CD14-positive monocyte (primary cell): ENCODE results near the gene GRHL1. TPM values are rescaled to one million over a fixed set of nuclear protein-coding genes. Genes with fewer than 3 reads are reported as not detected.

Experiments
- DNase-seq, 3 donors: peaks; one replicate each; pipeline ENCODE4 v3.0.0-alpha.2; 2011 to 2022
- H2AFZ ChIP-seq: 2 replicates; pipeline ENCODE4 v1.6.0; 2012; ENCODE audit warnings: mild to moderate bottlenecking, low read depth, low read length, inconsistent platforms; ENCODE audit not compliant: insufficient read depth, poor library complexity, severe bottlenecking
- H3K27ac ChIP-seq, 2 donors: 1 replicate in 1 of 2; 2 replicates in 1 of 2; pipeline ENCODE4 v1.5.1; 2012 to 2013; ENCODE audit warnings: low read length in 2 of 2, control low read depth in 1 of 2, inconsistent platforms in 1 of 2, low read depth in 1 of 2, mild to moderate bottlenecking in 1 of 2
- H3K27me3 ChIP-seq, 2 donors: one replicate each; pipeline versions ENCODE4 v1.6.0 to v1.6.1; 2011 to 2013; ENCODE audit warnings: low read length in 2 of 2; ENCODE audit not compliant: control insufficient read depth in 2 of 2, insufficient read depth in 2 of 2
- H3K36me3 ChIP-seq, 2 donors: replicated peaks in 1 of 2; 1 replicate in 1 of 2; 2 replicates in 1 of 2; pipeline versions ENCODE4 v1.5.1 to v1.6.1; 2012 to 2013; ENCODE audit warnings: low read length in 2 of 2, control low read depth in 1 of 2, inconsistent platforms in 1 of 2, mild to moderate bottlenecking in 1 of 2; ENCODE audit not compliant: insufficient read depth in 2 of 2, control insufficient read depth in 1 of 2
- H3K4me1 ChIP-seq, 2 donors: 1 replicate in 1 of 2; 2 replicates in 1 of 2; pipeline versions ENCODE4 v1.5.1 to v1.6.1; 2012 to 2013; ENCODE audit warnings: low read length in 2 of 2, control low read depth in 1 of 2, inconsistent platforms in 1 of 2, mild to moderate bottlenecking in 1 of 2, moderate library complexity in 1 of 2; ENCODE audit not compliant: insufficient read depth in 2 of 2, control insufficient read depth in 1 of 2
- H3K4me2 ChIP-seq: replicated peaks from 2 replicates; pipeline ENCODE3; 2012; ENCODE audit warnings: low read length, moderate library complexity, mild to moderate bottlenecking; ENCODE audit not compliant: poor library complexity, severe bottlenecking; ENCODE audit errors: extremely low read depth
- H3K4me3 ChIP-seq, 3 experiments: fragments of 200-600 bp in 1 of 3; sonication (generic) in 1 of 3; replicated peaks in 1 of 3; 1 replicate in 2 of 3; 2 replicates in 1 of 3; pipeline ENCODE4 v1.5.1; 2011 to 2013; ENCODE audit warnings: low read length in 3 of 3, mild to moderate bottlenecking in 3 of 3, control low read depth in 2 of 3, low read depth in 2 of 3, inconsistent platforms in 1 of 3, moderate library complexity in 1 of 3
- H3K79me2 ChIP-seq: 2 replicates; pipeline ENCODE4 v1.6.0; 2012; ENCODE audit warnings: mild to moderate bottlenecking, control low read depth, inconsistent platforms, low read length, moderate library complexity; ENCODE audit not compliant: insufficient read depth
- H3K9ac ChIP-seq: 2 replicates; pipeline ENCODE4 v1.6.0; 2017; ENCODE audit warnings: low read length, mild to moderate bottlenecking; ENCODE audit not compliant: insufficient read depth, poor library complexity, severe bottlenecking
- H3K9me3 ChIP-seq, 2 donors: replicated peaks in 1 of 2; 1 replicate in 1 of 2; 2 replicates in 1 of 2; pipeline versions ENCODE4 v1.5.1 to v1.6.1; 2012 to 2013; ENCODE audit warnings: low read length in 2 of 2, control low read depth in 1 of 2; ENCODE audit not compliant: control insufficient read depth in 1 of 2, insufficient read depth in 1 of 2
- H4K20me1 ChIP-seq: 2 replicates; pipeline ENCODE4 v1.6.0; 2012; ENCODE audit warnings: mild to moderate bottlenecking, low read length, control low read depth, moderate library complexity; ENCODE audit not compliant: insufficient read depth
- H3K27ac Mint-ChIP-seq, 7 donors: one replicate each; pipeline ENCODE4 v1.8.0; 2020; ENCODE audit warnings: mild to moderate bottlenecking in 7 of 7, mixed read lengths in 7 of 7, moderate library complexity in 6 of 7, inconsistent platforms in 2 of 7
- H3K27me3 Mint-ChIP-seq, 3 donors: one replicate each; pipeline ENCODE4 v1.8.0; 2021 to 2022; ENCODE audit warnings: low read depth in 3 of 3, mild to moderate bottlenecking in 3 of 3, mixed read lengths in 3 of 3, moderate library complexity in 3 of 3, inconsistent platforms in 1 of 3
- H3K36me3 Mint-ChIP-seq, 2 donors: one replicate each; pipeline ENCODE4 v1.8.0; 2020; ENCODE audit warnings: mixed read lengths in 2 of 2, inconsistent platforms in 1 of 2, mild to moderate bottlenecking in 1 of 2
- H3K4me1 Mint-ChIP-seq: one replicate; pipeline ENCODE4 v1.8.0; 2020; ENCODE audit warnings: mild to moderate bottlenecking, mixed read lengths
- H3K4me3 Mint-ChIP-seq, 2 donors: one replicate each; pipeline ENCODE4 v1.8.0; 2020; ENCODE audit warnings: mild to moderate bottlenecking in 2 of 2, mixed read lengths in 2 of 2, moderate library complexity in 1 of 2
- H3K9me3 Mint-ChIP-seq, 7 donors: one replicate each; pipeline ENCODE4 v1.8.0; 2020 to 2022; ENCODE audit warnings: mixed read lengths in 7 of 7, mild to moderate bottlenecking in 6 of 7, moderate library complexity in 6 of 7, inconsistent platforms in 2 of 7
- WGBS: methylation state at CpG from one replicate; pipeline ENCODE4 v1.1.5; 2013; ENCODE audit warnings: missing lambda C conversion rate; ENCODE audit not compliant: insufficient coverage; 5-methylcytosine and 5-hydroxymethylcytosine counted together
- intact Hi-C, 2 donors: fragments of 100-400 bp; cut with micrococcal nuclease; formaldehyde crosslinking; loops; one replicate each; pipeline versions ENCODE4 v1.15.0 to v1.15.1; 2023
- polyA plus RNA-seq, 3 donors: library from polyadenylated mRNA; depleted of rRNA in 1 of 3; unstranded in 2 of 3; stranded (reverse) in 1 of 3; fragments of 300-500 nt in 2 of 3; fragments of >200 nt in 1 of 3; fragmentation: Illumina TruSeq in 2 of 3; gene quantifications; 1 replicate in 2 of 3; 2 replicates in 1 of 3; pipeline ENCODE4 v1.2.3, GENCODE V29; 2012 to 2021
- TF ChIP-seq, protein P1 (sequence below): fragments of 200-600 bp; IDR thresholded peaks from one replicate; pipeline ENCODE4 v1.8.0; 2022; ENCODE audit warnings: antibody characterized with exemption, mild to moderate bottlenecking

GRHL1 gene
- polyA plus RNA-seq, 3 donors = 0.08 TPM; not detected in 2

DNA sequence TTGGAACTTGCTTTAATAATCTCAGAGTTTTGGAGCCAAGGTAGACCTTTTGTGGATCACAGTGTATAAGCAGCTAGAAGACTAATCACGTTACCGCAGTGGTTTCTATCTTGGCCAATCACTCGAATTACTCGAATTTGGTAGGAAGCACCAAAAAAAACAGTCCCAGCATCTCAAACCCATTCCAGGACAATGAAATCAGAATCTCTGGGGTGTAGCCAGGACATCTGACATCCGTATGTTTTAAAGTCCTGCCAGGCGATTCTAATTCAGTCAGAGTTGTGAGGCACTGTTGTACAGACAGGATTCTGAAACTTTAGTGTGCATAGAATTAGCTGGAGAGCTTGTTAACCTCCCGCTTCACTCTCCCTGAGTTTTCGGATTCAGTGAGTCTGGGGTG lies 30.8 kb downstream of the GRHL1 start:
- 97% methylated on average over 8 of the region's 8 CpGs for WGBS
- no peak overlapping the region for H3K27ac ChIP-seq
- peaks cover 7% of the 10 kb centered on the region for H3K4me1 Mint-ChIP-seq
- peaks cover 10 to 22% (median 14%) of the 10 kb centered on the region in 3 donors for H3K27me3 Mint-ChIP-seq
- H3K27me3 ChIP-seq = no peaks in the 10 kb centered on the region
- intact Hi-C loops = loop anchor here in 1 of 2 donors (10.0 kb wide), 3 partner anchors 133 to 1357 kb away; no protein-coding TSS in a partner anchor
- H3K4me3 Mint-ChIP-seq = no peak overlapping the region
- no peaks in the 10 kb centered on the region for H3K36me3 ChIP-seq
- no peaks in the 10 kb centered on the region for H4K20me1 ChIP-seq
- H3K9ac ChIP-seq = no peak overlapping the region
- H3K36me3 Mint-ChIP-seq = no peaks in the 10 kb centered on the region
- TF ChIP-seq, protein P1, sequence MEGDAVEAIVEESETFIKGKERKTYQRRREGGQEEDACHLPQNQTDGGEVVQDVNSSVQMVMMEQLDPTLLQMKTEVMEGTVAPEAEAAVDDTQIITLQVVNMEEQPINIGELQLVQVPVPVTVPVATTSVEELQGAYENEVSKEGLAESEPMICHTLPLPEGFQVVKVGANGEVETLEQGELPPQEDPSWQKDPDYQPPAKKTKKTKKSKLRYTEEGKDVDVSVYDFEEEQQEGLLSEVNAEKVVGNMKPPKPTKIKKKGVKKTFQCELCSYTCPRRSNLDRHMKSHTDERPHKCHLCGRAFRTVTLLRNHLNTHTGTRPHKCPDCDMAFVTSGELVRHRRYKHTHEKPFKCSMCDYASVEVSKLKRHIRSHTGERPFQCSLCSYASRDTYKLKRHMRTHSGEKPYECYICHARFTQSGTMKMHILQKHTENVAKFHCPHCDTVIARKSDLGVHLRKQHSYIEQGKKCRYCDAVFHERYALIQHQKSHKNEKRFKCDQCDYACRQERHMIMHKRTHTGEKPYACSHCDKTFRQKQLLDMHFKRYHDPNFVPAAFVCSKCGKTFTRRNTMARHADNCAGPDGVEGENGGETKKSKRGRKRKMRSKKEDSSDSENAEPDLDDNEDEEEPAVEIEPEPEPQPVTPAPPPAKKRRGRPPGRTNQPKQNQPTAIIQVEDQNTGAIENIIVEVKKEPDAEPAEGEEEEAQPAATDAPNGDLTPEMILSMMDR = no peak
- H3K9me3 ChIP-seq = no peaks in the 10 kb centered on the region
- peaks cover 3 to 8% of the 10 kb centered on the region in 2 donors for H3K4me1 ChIP-seq
- H3K27ac Mint-ChIP-seq = no peak overlapping the region
- no peak overlapping the region for H2AFZ ChIP-seq
- no peak for DNase-seq
- peaks cover 0 to 3% (median 0%) of the 10 kb centered on the region in 7 donors for H3K9me3 Mint-ChIP-seq
- no peaks in the 10 kb centered on the region for H3K79me2 ChIP-seq
- H3K4me3 ChIP-seq = no peak overlapping the region
- no peak overlapping the region for H3K4me2 ChIP-seq

DNA sequence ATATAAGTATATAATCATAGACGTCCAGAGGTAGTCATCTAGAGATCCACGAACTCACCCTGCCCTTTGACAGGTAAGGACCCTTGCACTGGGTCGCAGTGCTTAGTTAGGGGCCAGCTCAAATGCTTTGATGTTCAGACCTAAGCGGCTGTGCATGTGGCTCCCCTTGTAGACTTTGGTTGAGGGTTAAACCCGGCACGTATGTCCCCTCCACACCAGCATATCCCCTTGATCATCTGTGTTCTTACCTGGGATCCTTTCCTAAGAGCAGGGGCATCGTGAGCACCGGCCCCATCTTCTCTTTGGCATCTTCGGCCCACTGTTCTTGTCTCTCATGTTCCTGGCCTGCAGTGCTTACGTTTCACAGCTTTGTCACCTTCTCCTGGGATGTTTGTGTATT lies 31.4 kb downstream of the GRHL1 start:
- Mint-ChIP-seq H3K4me3 (no peak overlapping the region), H3K36me3 (no peaks in the 10 kb centered on the region), H3K27ac (peak overlapping the region in 1 of 7 donors; percentile 82), H3K27me3 (peaks cover 10 to 20% (median 14%) of the 10 kb centered on the region in 3 donors), H3K9me3 (peaks cover 0 to 3% (median 0%) of the 10 kb centered on the region in 7 donors), H3K4me1 (peaks cover 7% of the 10 kb centered on the region)
- Histone ChIP-seq H3K4me1 (peaks cover 3 to 8% of the 10 kb centered on the region in 2 donors), H3K9me3 (no peaks in the 10 kb centered on the region), H4K20me1 (no peaks in the 10 kb centered on the region), H3K27ac (no peak overlapping the region), H3K79me2 (no peaks in the 10 kb centered on the region), H3K9ac (no peak overlapping the region), H2AFZ (no peak overlapping the region), H3K4me3 (no peak overlapping the region), H3K4me2 (no peak overlapping the region), H3K36me3 (no peaks in the 10 kb centered on the region), H3K27me3 (no peaks in the 10 kb centered on the region)
- intact Hi-C loops = loop anchor here in 1 of 2 donors (10.0 kb wide), 3 partner anchors 132 to 1358 kb away; no protein-coding TSS in a partner anchor
- 94% methylated on average over 8 of the region's 10 CpGs for WGBS
- TF ChIP-seq, protein P1 = no peak
- DNase-seq = no peak
